Upper lobe of left lung (tissue), 4 donors: ENCODE measurements around the gene SP8.

Experiments used
- CTCF ChIP-seq, 6 experiments: fragments of 450-650 bp in 4 of 6; fragments of 200-600 bp in 2 of 6; sonication (generic) in 2 of 6; IDR thresholded peaks; one replicate each; pipeline ENCODE4 v1.5.1; 2016 to 2019; ENCODE audit warnings: antibody characterized with exemption in 6 of 6
- POLR2A ChIP-seq, 4 donors: fragments of 450-650 bp; IDR thresholded peaks; one replicate each; pipeline ENCODE4 v1.5.1; 2016 to 2017; ENCODE audit warnings: antibody characterized with exemption in 4 of 4, mild to moderate bottlenecking in 2 of 4
- POLR2AphosphoS5 ChIP-seq, 2 donors: sonication (generic); formaldehyde crosslinking; IDR thresholded peaks; one replicate each; pipeline ENCODE4 v1.5.1; 2017; ENCODE audit warnings: antibody characterized with exemption in 2 of 2

GRCh38 chr7:20783125-20783699, 3.5 kb downstream of the SP8 start:
- TF ChIP-seq CTCF (IDR thresholded peaks at IDR 0.05) (no peak), POLR2A (IDR thresholded peaks at IDR 0.05) (no peak), POLR2AphosphoS5 (IDR thresholded peaks at IDR 0.05) (no peak)
